GM21825 (cell line): ENCODE measurements around the gene RIOK1.
"Not testable (repeated sequence)": the region's sequence is repeated elsewhere in the genome, so short reads cannot be mapped to it uniquely, and the experiment has no call there.

Source experiments
- ATAC-seq: cut with Tn5 transposase; IDR thresholded peaks from one replicate; pipeline ENCODE4 v1.9.1; 2021; ENCODE audit warnings: mild to moderate bottlenecking, moderate library complexity; ENCODE audit not compliant: unreplicated experiment

The RIOK1 gene

GRCh38 chr6:7389451-7390225 lies at the start of gene RIOK1, which contains the start of gene CAGE1:
RIOK1 (plus strand) TSS chr6:7389808; CDS start chr6:7390003, 195 bp downstream.
CAGE1 (minus strand) TSS chr6:7389742; CDS start chr6:7387173, 2,569 bp downstream.
- ATAC-seq, result peak; percentile 95

GRCh38 chr6:7341271-7341670 lies 48.3 kb upstream of the RIOK1 start:
- no peak for ATAC-seq

- ATAC-seq, result peak; percentile 73
These were observed 47.4 kb upstream of the RIOK1 start for GRCh38 chr6:7341989-7342742.

GRCh38 chr6:7343546-7344475 lies 45.8 kb upstream of the RIOK1 start:
- ATAC-seq, result no peak

GRCh38 chr6:7344773-7345450 lies 44.7 kb upstream of the RIOK1 start:
- ATAC-seq, result not testable (repeated sequence)

- ATAC-seq, result not testable (repeated sequence)
These were observed 42.0 kb upstream of the RIOK1 start for GRCh38 chr6:7347551-7347997.

DNA sequence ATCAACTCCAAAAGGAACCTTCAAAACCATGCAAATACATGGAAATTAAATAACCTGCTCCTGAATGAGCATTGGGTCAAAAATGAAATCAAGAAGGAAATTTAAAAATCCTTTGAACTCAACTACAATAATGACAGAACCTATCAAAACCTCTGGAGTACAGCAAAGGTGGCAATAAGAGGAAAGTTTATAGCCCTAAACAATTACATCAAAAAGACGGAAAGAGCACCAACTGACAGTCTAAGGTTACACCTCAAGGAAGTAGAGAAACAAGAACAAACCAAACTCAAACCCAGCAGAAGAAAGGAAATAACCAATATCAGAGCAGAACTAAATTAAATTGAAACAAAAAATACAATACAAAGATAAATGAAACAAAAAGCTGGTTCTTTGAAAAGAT lies 39.0 kb upstream of the RIOK1 start:
- not testable (repeated sequence) for ATAC-seq

GRCh38 chr6:7351916-7352315 lies 37.7 kb upstream of the RIOK1 start:
- not testable (repeated sequence) for ATAC-seq

DNA sequence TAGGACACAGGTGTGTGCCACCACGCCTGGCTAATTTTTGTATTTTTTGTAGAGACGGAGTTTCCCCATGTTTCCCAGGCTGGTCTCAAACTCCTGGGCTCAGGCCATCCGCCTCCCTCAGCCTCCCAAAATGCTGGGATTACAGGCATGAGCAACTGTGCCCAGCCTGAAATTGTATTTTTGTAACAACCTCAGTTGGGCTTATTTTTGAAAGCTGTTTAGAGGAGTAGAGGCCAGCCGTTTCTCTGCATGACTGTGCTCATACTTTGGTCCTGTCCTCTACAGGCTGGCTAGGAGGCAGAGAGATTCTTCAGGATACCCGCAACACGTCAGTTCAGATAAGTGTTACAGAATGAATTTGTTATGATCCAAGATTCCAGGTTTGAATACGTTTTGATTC lies 22.2 kb upstream of the RIOK1 start:
- no peak for ATAC-seq

- no peak for ATAC-seq
These were observed 15.9 kb upstream of the RIOK1 start for GRCh38 chr6:7373739-7374138.

GRCh38 chr6:7377961-7378360 lies 11.6 kb upstream of the RIOK1 start:
- no peak for ATAC-seq

- ATAC-seq, result no peak
These were observed 10.9 kb upstream of the RIOK1 start for GRCh38 chr6:7378740-7379139.

- ATAC-seq, result no peak
These were observed 8.5 kb upstream of the RIOK1 start for GRCh38 chr6:7381092-7381491.

GRCh38 chr6:7389162-7389450 lies 502 bp upstream of the RIOK1 start:
- ATAC-seq, result no peak

- ATAC-seq, result peak; percentile 6
These were observed 744 bp downstream of the RIOK1 start for GRCh38 chr6:7390226-7390878.

- ATAC-seq, result no peak
These were observed 1.5 kb downstream of the RIOK1 start for GRCh38 chr6:7391151-7391550.

GRCh38 chr6:7392402-7392801 lies 2.8 kb downstream of the RIOK1 start:
- no peak for ATAC-seq

DNA sequence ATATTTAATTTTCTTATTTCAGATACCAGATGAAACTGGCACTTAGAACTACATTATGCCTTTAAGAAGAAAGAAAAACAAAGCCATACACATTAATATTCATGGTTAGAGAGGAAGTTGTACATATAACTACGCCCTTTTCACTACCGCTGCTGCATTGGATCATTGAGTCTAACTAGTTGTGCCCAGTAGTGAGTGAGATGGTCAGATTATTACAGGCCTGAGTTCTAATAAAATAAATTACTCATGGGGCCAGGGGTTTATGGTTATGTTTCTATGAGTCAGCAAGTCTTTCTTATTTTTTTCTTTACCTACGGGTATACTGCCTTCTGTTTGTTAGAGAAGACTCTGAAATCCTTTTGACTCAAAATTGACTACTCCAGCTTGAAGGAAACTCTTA lies 11.5 kb downstream of the RIOK1 start:
- no peak for ATAC-seq

DNA sequence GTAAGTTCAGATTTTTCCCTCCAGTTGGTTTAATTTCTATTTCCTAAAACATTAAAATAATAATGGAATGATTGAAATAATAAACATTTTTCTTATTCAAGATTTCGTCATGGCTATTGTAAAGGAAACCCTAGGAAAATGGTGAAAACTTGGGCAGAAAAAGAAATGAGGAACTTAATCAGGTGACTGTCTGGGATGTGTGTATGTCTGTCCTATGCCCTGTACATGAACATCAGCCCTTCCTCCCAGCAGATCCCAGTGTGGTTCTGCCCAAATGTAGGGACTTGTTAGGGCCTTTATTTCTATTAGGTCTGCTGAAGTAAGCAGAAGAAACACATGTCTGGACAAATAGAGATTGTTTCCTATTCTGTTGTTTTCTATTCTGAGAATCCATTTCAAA lies 13.1 kb downstream of the RIOK1 start:
- ATAC-seq, result no peak

DNA sequence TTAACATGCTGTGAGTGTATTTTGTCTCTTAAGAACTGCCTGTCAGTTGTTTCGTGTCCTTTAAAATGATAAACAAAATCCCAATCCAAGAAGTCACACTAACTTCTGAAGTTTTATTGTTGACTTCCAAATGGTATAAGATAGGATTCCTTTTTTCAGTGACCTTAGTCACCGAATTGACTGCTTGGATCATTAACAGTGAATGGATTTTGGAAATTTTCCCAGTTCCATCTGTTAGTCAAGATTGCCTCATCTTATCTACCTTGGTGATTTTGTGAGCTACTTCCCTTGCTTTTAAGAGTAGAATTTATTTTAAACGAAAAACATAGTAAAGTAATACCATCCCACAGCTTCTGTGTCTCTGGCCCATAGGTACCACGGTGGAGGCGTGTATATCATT lies 14.9 kb downstream of the RIOK1 start:
- no peak for ATAC-seq
